ENCODE results near the gene ALOX15B.

GRCh38 chr17:8063761-8064534 lies 25.1 kb downstream of the ALOX15B start:
- TF ChIP-seq TAF1 (IDR thresholded peaks at IDR 0.05; ENCODE audit: low read depth) (no peak), TEAD4 (IDR thresholded peaks at IDR 0.05) (no peak), TCF12 (IDR thresholded peaks at IDR 0.05; ENCODE audit: low read depth) (no peak), EP300 (IDR thresholded peaks at IDR 0.05; ENCODE audit: borderline replicate concordance) (no peak), YY1 (IDR thresholded peaks at IDR 0.05; ENCODE audit: low read depth) (no peak), NFIC (IDR thresholded peaks at IDR 0.05) (no peak), ZBTB7A (IDR thresholded peaks at IDR 0.05; ENCODE audit: low read depth) (no peak), RAD21 (IDR thresholded peaks at IDR 0.05; ENCODE audit: low read depth) (no peak)
- TF ChIP-seq, protein P1, sequence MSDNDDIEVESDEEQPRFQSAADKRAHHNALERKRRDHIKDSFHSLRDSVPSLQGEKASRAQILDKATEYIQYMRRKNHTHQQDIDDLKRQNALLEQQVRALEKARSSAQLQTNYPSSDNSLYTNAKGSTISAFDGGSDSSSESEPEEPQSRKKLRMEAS (IDR thresholded peaks at IDR 0.05) = no peak
- TF ChIP-seq, protein P2, sequence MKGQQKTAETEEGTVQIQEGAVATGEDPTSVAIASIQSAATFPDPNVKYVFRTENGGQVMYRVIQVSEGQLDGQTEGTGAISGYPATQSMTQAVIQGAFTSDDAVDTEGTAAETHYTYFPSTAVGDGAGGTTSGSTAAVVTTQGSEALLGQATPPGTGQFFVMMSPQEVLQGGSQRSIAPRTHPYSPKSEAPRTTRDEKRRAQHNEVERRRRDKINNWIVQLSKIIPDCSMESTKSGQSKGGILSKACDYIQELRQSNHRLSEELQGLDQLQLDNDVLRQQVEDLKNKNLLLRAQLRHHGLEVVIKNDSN (IDR thresholded peaks at IDR 0.05) = no peak
